ENCODE data around the gene S100A16.

The S100A16 gene

GRCh38 chr1:153573351-153573750, 39.6 kb downstream of the S100A16 start:
- WGBS, 2 donors (ENCODE audit: extremely low coverage in 2 of 2, insufficient read length in 2 of 2, insufficient replicate concordance in 1 of 2): no CpG with 5 or more reads among the region's 3 CpGs
- no peaks in the 10 kb centered on the region for H3K79me1 ChIP-seq (ENCODE audit: low read depth, low read length)
- H2BK5ac ChIP-seq (ENCODE audit: low read length): no peak overlapping the region
- no peak overlapping the region for H4K91ac ChIP-seq (ENCODE audit: low read depth, low read length, poor library complexity)
- no peaks in the 10 kb centered on the region for H3K36me3 ChIP-seq (replicated peaks in 1 of 2; ENCODE audit: control insufficient read depth in 2 of 2, insufficient read depth in 2 of 2, low read length in 2 of 2)
- H3K9ac ChIP-seq (ENCODE audit: low read depth, low read length, poor library complexity): no peak overlapping the region
- no peak overlapping the region for H4K8ac ChIP-seq (ENCODE audit: low read depth, low read length)
- no peak overlapping the region for H3K4me2 ChIP-seq (ENCODE audit: insufficient read depth, low read length, poor library complexity, severe bottlenecking)
- no peak overlapping the region for H3K18ac ChIP-seq (ENCODE audit: low read length)
- H3K4me1 ChIP-seq (ENCODE audit: control insufficient read depth in 2 of 2, insufficient read depth in 1 of 2, low read depth in 1 of 2, low read length in 2 of 2): peaks cover 2 to 7% of the 10 kb centered on the region in 2 donors
- no peak overlapping the region for H2AK5ac ChIP-seq (ENCODE audit: low read depth, low read length)
- no peak overlapping the region for H2BK12ac ChIP-seq (ENCODE audit: low read length)
- H3K4me3 ChIP-seq (ENCODE audit: low read length in 2 of 2): no peak overlapping the region
- no peak overlapping the region for H2BK120ac ChIP-seq (ENCODE audit: low read depth, low read length)
- H3K9me3 ChIP-seq (replicated peaks in 1 of 2; ENCODE audit: control insufficient read depth in 2 of 2, insufficient read depth in 1 of 2, low read depth in 1 of 2, low read length in 2 of 2): no peaks in the 10 kb centered on the region
- no peak for DNase-seq (ENCODE audit: low spot score)
- no peak overlapping the region for H3K4ac ChIP-seq (ENCODE audit: low read length)
- H3K27ac ChIP-seq (replicated peaks; ENCODE audit: low read length): no peak overlapping the region
- H3K14ac ChIP-seq (ENCODE audit: low read length): no peak overlapping the region
- no peak overlapping the region for H2AFZ ChIP-seq (ENCODE audit: low read length)
- H3K27me3 ChIP-seq (ENCODE audit: control insufficient read depth in 3 of 3, insufficient read depth in 3 of 3, low read depth in 1 of 3, low read length in 3 of 3): no peaks in the 10 kb centered on the region
- no peak overlapping the region for H3K23ac ChIP-seq (ENCODE audit: low read depth, low read length, poor library complexity)
- no peak overlapping the region for H2BK15ac ChIP-seq (ENCODE audit: low read length)

- Histone ChIP-seq H3K14ac (ENCODE audit: low read length) (no peak overlapping the region), H4K91ac (ENCODE audit: low read depth, low read length, poor library complexity) (no peak overlapping the region), H3K27me3 (ENCODE audit: control insufficient read depth in 3 of 3, insufficient read depth in 3 of 3, low read depth in 1 of 3, low read length in 3 of 3) (no peaks in the 10 kb centered on the region), H2BK120ac (ENCODE audit: low read depth, low read length) (no peak overlapping the region), H3K27ac (replicated peaks; ENCODE audit: low read length) (no peak overlapping the region), H3K4me1 (ENCODE audit: control insufficient read depth in 2 of 2, insufficient read depth in 1 of 2, low read depth in 1 of 2, low read length in 2 of 2) (peaks cover 8 to 9% of the 10 kb centered on the region in 2 donors), H3K23ac (ENCODE audit: low read depth, low read length, poor library complexity) (no peak overlapping the region), H3K4me2 (ENCODE audit: insufficient read depth, low read length, poor library complexity, severe bottlenecking) (no peak overlapping the region), H2BK5ac (ENCODE audit: low read length) (no peak overlapping the region), H3K9me3 (replicated peaks in 1 of 2; ENCODE audit: control insufficient read depth in 2 of 2, insufficient read depth in 1 of 2, low read depth in 1 of 2, low read length in 2 of 2) (no peaks in the 10 kb centered on the region), H3K36me3 (replicated peaks in 1 of 2; ENCODE audit: control insufficient read depth in 2 of 2, insufficient read depth in 2 of 2, low read length in 2 of 2) (no peaks in the 10 kb centered on the region), H2AFZ (ENCODE audit: low read length) (peak overlapping the region; percentile 45), H3K4ac (ENCODE audit: low read length) (no peak overlapping the region), H3K18ac (ENCODE audit: low read length) (no peak overlapping the region), H3K79me1 (ENCODE audit: low read depth, low read length) (no peaks in the 10 kb centered on the region), H3K4me3 (ENCODE audit: low read length in 2 of 2) (no peak overlapping the region), H4K8ac (ENCODE audit: low read depth, low read length) (no peak overlapping the region), H2AK5ac (ENCODE audit: low read depth, low read length) (no peak overlapping the region), H2BK12ac (ENCODE audit: low read length) (no peak overlapping the region), H2BK15ac (ENCODE audit: low read length) (no peak overlapping the region), H3K9ac (ENCODE audit: low read depth, low read length, poor library complexity) (no peak overlapping the region)
- WGBS, 2 donors (ENCODE audit: extremely low coverage in 2 of 2, insufficient read length in 2 of 2, insufficient replicate concordance in 1 of 2): no CpG with 5 or more reads among the region's 3 CpGs
- DNase-seq (ENCODE audit: low spot score): no peak
Observed at GRCh38 chr1:153572569-153573015, 40.3 kb downstream of the S100A16 start.

DNA sequence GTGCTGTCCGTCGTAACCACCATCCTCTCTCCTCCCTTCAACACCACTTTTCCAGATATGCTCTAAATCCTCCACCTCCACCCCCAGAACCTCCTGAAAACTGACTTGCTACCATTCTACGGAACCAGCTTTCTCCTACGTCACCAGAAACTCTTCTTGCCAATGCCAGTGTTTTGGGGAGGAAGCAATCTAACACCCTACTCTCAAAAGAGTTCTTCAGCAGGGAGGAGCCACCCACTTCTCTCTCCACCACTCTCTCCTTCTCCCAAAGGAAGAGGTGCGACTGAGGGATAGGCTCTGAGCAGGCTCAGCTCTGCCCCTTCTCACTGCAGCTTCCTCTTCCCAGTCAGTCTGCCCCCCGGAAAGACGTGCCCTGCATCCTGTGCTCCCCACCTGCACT, 41.2 kb downstream of the S100A16 start:
- Histone ChIP-seq H2BK15ac (ENCODE audit: low read length) (no peak overlapping the region), H2BK5ac (ENCODE audit: low read length) (no peak overlapping the region), H2BK12ac (ENCODE audit: low read length) (no peak overlapping the region), H3K36me3 (replicated peaks in 1 of 2; ENCODE audit: control insufficient read depth in 2 of 2, insufficient read depth in 2 of 2, low read length in 2 of 2) (no peaks in the 10 kb centered on the region), H3K4me3 (ENCODE audit: low read length in 2 of 2) (no peak overlapping the region), H3K23ac (ENCODE audit: low read depth, low read length, poor library complexity) (no peak overlapping the region), H3K4ac (ENCODE audit: low read length) (no peak overlapping the region), H3K27me3 (ENCODE audit: control insufficient read depth in 3 of 3, insufficient read depth in 3 of 3, low read depth in 1 of 3, low read length in 3 of 3) (no peaks in the 10 kb centered on the region), H3K4me2 (ENCODE audit: insufficient read depth, low read length, poor library complexity, severe bottlenecking) (no peak overlapping the region), H3K9me3 (replicated peaks in 1 of 2; ENCODE audit: control insufficient read depth in 2 of 2, insufficient read depth in 1 of 2, low read depth in 1 of 2, low read length in 2 of 2) (no peaks in the 10 kb centered on the region), H2AFZ (ENCODE audit: low read length) (peak overlapping the region; percentile 62), H3K79me1 (ENCODE audit: low read depth, low read length) (no peaks in the 10 kb centered on the region), H2AK5ac (ENCODE audit: low read depth, low read length) (no peak overlapping the region), H3K4me1 (ENCODE audit: control insufficient read depth in 2 of 2, insufficient read depth in 1 of 2, low read depth in 1 of 2, low read length in 2 of 2) (peaks cover 14 to 16% of the 10 kb centered on the region in 2 donors), H3K18ac (ENCODE audit: low read length) (no peak overlapping the region), H3K9ac (ENCODE audit: low read depth, low read length, poor library complexity) (no peak overlapping the region), H3K14ac (ENCODE audit: low read length) (peak overlapping the region; percentile 2), H4K8ac (ENCODE audit: low read depth, low read length) (no peak overlapping the region), H4K91ac (ENCODE audit: low read depth, low read length, poor library complexity) (no peak overlapping the region), H2BK120ac (ENCODE audit: low read depth, low read length) (peak overlapping the region; percentile 2), H3K27ac (replicated peaks; ENCODE audit: low read length) (no peak overlapping the region)
- no CpG with 5 or more reads among the region's 7 CpGs for WGBS, 2 donors (ENCODE audit: extremely low coverage in 2 of 2, insufficient read length in 2 of 2, insufficient replicate concordance in 1 of 2)
- DNase-seq (ENCODE audit: low spot score): no peak

DNA sequence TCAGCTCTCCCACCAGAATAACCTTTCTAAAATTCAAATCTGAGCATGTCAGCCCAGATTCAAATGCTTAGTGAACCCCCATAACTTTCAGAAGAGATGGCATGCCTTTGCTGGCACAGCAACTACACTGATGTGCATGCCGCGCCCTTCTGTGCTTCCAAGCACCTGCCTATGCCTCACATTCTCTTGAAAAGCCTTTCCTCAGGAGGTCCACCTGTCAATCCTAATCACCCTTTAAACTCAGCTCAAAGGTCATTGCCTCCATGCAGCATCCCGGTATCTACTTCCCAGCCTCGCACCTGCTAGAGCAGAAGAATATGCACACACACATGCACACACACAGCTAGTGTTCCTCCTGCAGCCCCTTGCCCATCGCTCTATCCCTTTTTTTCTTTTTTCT, 42.1 kb downstream of the S100A16 start:
- H2BK5ac ChIP-seq (ENCODE audit: low read length): no peak overlapping the region
- no peak overlapping the region for H3K14ac ChIP-seq (ENCODE audit: low read length)
- H3K9ac ChIP-seq (ENCODE audit: low read depth, low read length, poor library complexity): peak overlapping the region; percentile 61
- DNase-seq (ENCODE audit: low spot score): no peak
- H3K27ac ChIP-seq (replicated peaks; ENCODE audit: low read length): no peak overlapping the region
- no peak overlapping the region for H2AFZ ChIP-seq (ENCODE audit: low read length)
- H3K23ac ChIP-seq (ENCODE audit: low read depth, low read length, poor library complexity): no peak overlapping the region
- no peak overlapping the region for H2BK120ac ChIP-seq (ENCODE audit: low read depth, low read length)
- no peak overlapping the region for H3K18ac ChIP-seq (ENCODE audit: low read length)
- H3K4ac ChIP-seq (ENCODE audit: low read length): no peak overlapping the region
- no peaks in the 10 kb centered on the region for H3K27me3 ChIP-seq (ENCODE audit: control insufficient read depth in 3 of 3, insufficient read depth in 3 of 3, low read depth in 1 of 3, low read length in 3 of 3)
- no peaks in the 10 kb centered on the region for H3K9me3 ChIP-seq (replicated peaks in 1 of 2; ENCODE audit: control insufficient read depth in 2 of 2, insufficient read depth in 1 of 2, low read depth in 1 of 2, low read length in 2 of 2)
- no peak overlapping the region for H2AK5ac ChIP-seq (ENCODE audit: low read depth, low read length)
- H2BK12ac ChIP-seq (ENCODE audit: low read length): no peak overlapping the region
- WGBS, 2 donors (ENCODE audit: extremely low coverage in 2 of 2, insufficient read length in 2 of 2, insufficient replicate concordance in 1 of 2): no CpG with 5 or more reads among the region's 5 CpGs
- no peak overlapping the region for H3K4me2 ChIP-seq (ENCODE audit: insufficient read depth, low read length, poor library complexity, severe bottlenecking)
- no peak overlapping the region for H3K4me3 ChIP-seq (ENCODE audit: low read length in 2 of 2)
- peaks cover 19 to 24% of the 10 kb centered on the region in 2 donors for H3K4me1 ChIP-seq (ENCODE audit: control insufficient read depth in 2 of 2, insufficient read depth in 1 of 2, low read depth in 1 of 2, low read length in 2 of 2)
- H3K79me1 ChIP-seq (ENCODE audit: low read depth, low read length): no peaks in the 10 kb centered on the region
- H2BK15ac ChIP-seq (ENCODE audit: low read length): no peak overlapping the region
- H4K8ac ChIP-seq (ENCODE audit: low read depth, low read length): no peak overlapping the region
- H4K91ac ChIP-seq (ENCODE audit: low read depth, low read length, poor library complexity): no peak overlapping the region
- no peaks in the 10 kb centered on the region for H3K36me3 ChIP-seq (replicated peaks in 1 of 2; ENCODE audit: control insufficient read depth in 2 of 2, insufficient read depth in 2 of 2, low read length in 2 of 2)

Data from neuronal stem cell (in vitro differentiated cells).